Keratinocyte (primary cell): ENCODE measurements around the gene RASGEF1B.

Experiments
- CTCF ChIP-seq, 3 experiments: IDR thresholded peaks in 1 of 3; conservative IDR thresholded peaks in 1 of 3; optimal IDR thresholded peaks in 1 of 3; 2 replicates in 2 of 3; 3 replicates in 1 of 3; pipeline versions ENCODE3 to v1.5.1; 2011; ENCODE audit warnings: low read length in 3 of 3, mild to moderate bottlenecking in 3 of 3, moderate library complexity in 2 of 3, control low read depth in 1 of 3, inconsistent platforms in 1 of 3; ENCODE audit not compliant: insufficient read depth in 2 of 3; ENCODE audit errors: extremely low read depth in 1 of 3
- EZH2 ChIP-seq: IDR thresholded peaks from one replicate; pipeline ENCODE4 v1.6.1; 2012; ENCODE audit warnings: inconsistent platforms, mild to moderate bottlenecking, low read length, moderate library complexity

- TF ChIP-seq CTCF (optimal IDR thresholded peaks at IDR 0.05 in 1 of 3, IDR thresholded peaks at IDR 0.05 in 1 of 3, conservative IDR thresholded peaks at IDR 0.05 in 1 of 3; ENCODE audit: extremely low read depth in 1 of 3, insufficient read depth in 2 of 3, low read length in 3 of 3) = no peak
- no peak for TF ChIP-seq EZH2
Measured at GRCh38 chr4:81424816-81425755, 46.6 kb downstream of the RASGEF1B start.
